ENCODE results near the gene RFX4. TPM values are rescaled to one million over a fixed set of nuclear protein-coding genes. Genes with fewer than 3 reads are reported as not detected.

Gene RFX4
- polyA plus RNA-seq, 2 of the 4 experiments (the other 2 are of a cell fraction), result not detected

- no peak for TF ChIP-seq PBX3 (IDR thresholded peaks at IDR 0.05)
- no peak for TF ChIP-seq NR3C1 (IDR thresholded peaks at IDR 0.05)
- TF ChIP-seq RARB (CRISPR knock-in tag; IDR thresholded peaks at IDR 0.05), result no peak
These were observed 161.8 kb downstream of the RFX4 start (continued) for GRCh38 chr12:106744600-106744999.

- Histone ChIP-seq H3K4me1 (peaks cover 2% of the 10 kb centered on the region; the same call in 2 of the 3 replicates), H3K4me2 (no peak overlapping the region), H3K4me3 (no peak overlapping the region), H3K27ac (no peak overlapping the region), H3K9me3 (no peaks in the 10 kb centered on the region)
- CTCF ChIA-PET, result interaction anchor here (1.2 kb wide), 1 partner anchor 14 kb away, joined by 4 read pairs; no protein-coding TSS in a partner anchor
- ATAC-seq, result no peak
- POLR2A ChIA-PET, result no interaction called here
- DNase-seq (ENCODE audit: low read depth in 1 of 2, low spot score in 1 of 2), result no peak
- WGBS (ENCODE audit: missing lambda C conversion rate), result 51% methylated on average over 4 of the region's 4 CpGs
- no peak for FAIRE-seq
- no peak for TF ChIP-seq NR3C1 (IDR thresholded peaks at IDR 0.05)
These were observed 162.5 kb downstream of the RFX4 start for GRCh38 chr12:106745181-106745745.

- FAIRE-seq, result no peak
- H3K4me2 ChIP-seq, result no peak overlapping the region
- no peak overlapping the region for H3K4me3 ChIP-seq
- no peaks in the 10 kb centered on the region for H3K9me3 ChIP-seq
- TF ChIP-seq MYC (IDR thresholded peaks at IDR 0.05; ENCODE audit: borderline replicate concordance, low read length) (no peak), FOSB (CRISPR knock-in tag; IDR thresholded peaks at IDR 0.05) (no peak), HOXB13 (CRISPR knock-in tag; IDR thresholded peaks at IDR 0.05; ENCODE audit: low read depth) (no peak), SREBF2 (IDR thresholded peaks at IDR 0.05) (no peak), BCL3 (IDR thresholded peaks at IDR 0.05) (no peak), E2F6 (IDR thresholded peaks at IDR 0.05; ENCODE audit: borderline replicate concordance, low read depth) (no peak), EHF (CRISPR knock-in tag; IDR thresholded peaks at IDR 0.05) (no peak), EP300 (IDR thresholded peaks at IDR 0.05) (no peak), RARB (CRISPR knock-in tag; IDR thresholded peaks at IDR 0.05) (no peak), CHD2 (IDR thresholded peaks at IDR 0.05; ENCODE audit: low read length, partially characterized antibody) (no peak), CBX2 (IDR thresholded peaks at IDR 0.05; ENCODE audit: borderline replicate concordance, low read depth) (no peak), HEYL (CRISPR knock-in tag; IDR thresholded peaks at IDR 0.05) (no peak), ESRRA (IDR thresholded peaks at IDR 0.05; ENCODE audit: borderline replicate concordance, low read length) (no peak)
- DNase-seq (ENCODE audit: low read depth in 1 of 2, low spot score in 1 of 2), result no peak
- CTCF ChIA-PET, result interaction anchor here (0.7 to 1.5 kb wide), 2 partner anchors 8 to 286 kb away, joined by 3 read pairs; no protein-coding TSS in a partner anchor
- 91% methylated on average over 3 of the region's 3 CpGs for WGBS (ENCODE audit: missing lambda C conversion rate)
- no peaks in the 10 kb centered on the region for H3K4me1 ChIP-seq
- POLR2A ChIA-PET, result no interaction called here
- no peak overlapping the region for H3K27ac ChIP-seq
- ATAC-seq, result no peak
These were observed 165.2 kb downstream of the RFX4 start for GRCh38 chr12:106747973-106748436.

- FAIRE-seq, result no peak
- no peak for ATAC-seq
- Histone ChIP-seq H3K4me2 (no peak overlapping the region), H3K4me3 (no peak overlapping the region), H3K27ac (no peak overlapping the region), H3K9me3 (no peaks in the 10 kb centered on the region), H3K4me1 (no peaks in the 10 kb centered on the region)
- ChIA-PET POLR2A (no interaction called here), CTCF (interaction anchor here (1.4 kb wide), 1 partner anchor 10 kb away, joined by 3 read pairs; no protein-coding TSS in a partner anchor)
- WGBS (ENCODE audit: missing lambda C conversion rate), result 72% methylated on average over 3 of the region's 3 CpGs
- no peak for DNase-seq (ENCODE audit: low read depth in 1 of 2, low spot score in 1 of 2)
- no peak for TF ChIP-seq RNF2 (IDR thresholded peaks at IDR 0.05; ENCODE audit: borderline replicate concordance, low read depth)
These were observed 167.7 kb downstream of the RFX4 start for GRCh38 chr12:106750524-106750923.

All from A549 (cell line).